Measurements from ENCODE around the gene ZCCHC24.
A peak's percentile ranks its signal among the peaks of the same experiment; 100 is the strongest.

The ZCCHC24 gene

DNA sequence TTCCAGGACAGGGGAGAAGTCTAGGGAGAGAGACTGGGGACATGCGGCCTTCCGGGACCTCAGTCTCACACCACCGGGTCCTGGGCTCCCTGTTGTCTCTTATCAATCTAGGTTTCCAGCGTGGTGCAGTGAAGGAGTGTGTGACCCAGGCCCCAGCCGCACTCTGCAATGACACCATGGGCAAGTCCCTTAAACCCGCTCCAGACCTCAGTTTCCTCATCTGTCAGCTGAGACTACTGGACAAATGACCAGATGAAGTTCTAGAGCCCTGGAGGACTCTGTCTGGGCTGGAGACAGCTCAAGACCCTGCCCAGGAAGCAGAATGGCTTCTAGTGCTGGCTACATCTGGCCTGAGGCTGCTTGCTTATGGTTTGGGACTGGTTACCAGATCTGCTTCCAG, 46.8 kb upstream of the ZCCHC24 start:
- no peaks in the 10 kb centered on the region for H3K9me2 ChIP-seq (replicated peaks; ENCODE audit: control insufficient read depth, low read length)
- no peaks in the 10 kb centered on the region for H3K9me3 ChIP-seq (ENCODE audit: control insufficient read depth, insufficient read depth, low read length)
- H3K4me2 ChIP-seq (ENCODE audit: low read length) = no peak overlapping the region
- TF ChIP-seq, protein P1, sequence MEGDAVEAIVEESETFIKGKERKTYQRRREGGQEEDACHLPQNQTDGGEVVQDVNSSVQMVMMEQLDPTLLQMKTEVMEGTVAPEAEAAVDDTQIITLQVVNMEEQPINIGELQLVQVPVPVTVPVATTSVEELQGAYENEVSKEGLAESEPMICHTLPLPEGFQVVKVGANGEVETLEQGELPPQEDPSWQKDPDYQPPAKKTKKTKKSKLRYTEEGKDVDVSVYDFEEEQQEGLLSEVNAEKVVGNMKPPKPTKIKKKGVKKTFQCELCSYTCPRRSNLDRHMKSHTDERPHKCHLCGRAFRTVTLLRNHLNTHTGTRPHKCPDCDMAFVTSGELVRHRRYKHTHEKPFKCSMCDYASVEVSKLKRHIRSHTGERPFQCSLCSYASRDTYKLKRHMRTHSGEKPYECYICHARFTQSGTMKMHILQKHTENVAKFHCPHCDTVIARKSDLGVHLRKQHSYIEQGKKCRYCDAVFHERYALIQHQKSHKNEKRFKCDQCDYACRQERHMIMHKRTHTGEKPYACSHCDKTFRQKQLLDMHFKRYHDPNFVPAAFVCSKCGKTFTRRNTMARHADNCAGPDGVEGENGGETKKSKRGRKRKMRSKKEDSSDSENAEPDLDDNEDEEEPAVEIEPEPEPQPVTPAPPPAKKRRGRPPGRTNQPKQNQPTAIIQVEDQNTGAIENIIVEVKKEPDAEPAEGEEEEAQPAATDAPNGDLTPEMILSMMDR (IDR thresholded peaks at IDR 0.05; ENCODE audit: low read depth, low read length, poor library complexity, severe bottlenecking) = no peak
- no peak for TF ChIP-seq EZH2phosphoT487 (IDR thresholded peaks at IDR 0.05; ENCODE audit: borderline replicate concordance, low read length)
- no peaks in the 10 kb centered on the region for H3K79me2 ChIP-seq (ENCODE audit: control insufficient read depth, low read length)
- H4K20me1 ChIP-seq (ENCODE audit: control insufficient read depth, insufficient read depth, low read depth, low read length) = no peaks in the 10 kb centered on the region
- no peaks in the 10 kb centered on the region for H3K36me3 ChIP-seq (ENCODE audit: control insufficient read depth, low read length)
- no peaks in the 10 kb centered on the region for H3F3A ChIP-seq (ENCODE audit: control insufficient read depth, insufficient read depth)
- no peak overlapping the region for H3K27ac ChIP-seq (ENCODE audit: low read depth, low read length)
- no peaks in the 10 kb centered on the region for H3K4me1 ChIP-seq (ENCODE audit: control insufficient read depth, low read length)
- no peak overlapping the region for H3K4me3 ChIP-seq (ENCODE audit: low read length)
- H3K27me3 ChIP-seq (ENCODE audit: control insufficient read depth, low read length) = peaks cover 11% of the 10 kb centered on the region; the same call in 1 of the 2 replicates

- no peaks in the 10 kb centered on the region for H3K9me2 ChIP-seq (replicated peaks; ENCODE audit: control insufficient read depth, low read length)
- no peak overlapping the region for H3K4me3 ChIP-seq (ENCODE audit: low read length)
- no peaks in the 10 kb centered on the region for H3K79me2 ChIP-seq (ENCODE audit: control insufficient read depth, low read length)
- no peak for TF ChIP-seq EZH2phosphoT487 (IDR thresholded peaks at IDR 0.05; ENCODE audit: borderline replicate concordance, low read length)
- TF ChIP-seq, protein P1 (IDR thresholded peaks at IDR 0.05; ENCODE audit: low read depth, low read length, poor library complexity, severe bottlenecking) = peak; percentile 28
- H3K4me1 ChIP-seq (ENCODE audit: control insufficient read depth, low read length) = no peaks in the 10 kb centered on the region
- H3K36me3 ChIP-seq (ENCODE audit: control insufficient read depth, low read length) = no peaks in the 10 kb centered on the region
- no peak overlapping the region for H3K4me2 ChIP-seq (ENCODE audit: low read length)
- no peaks in the 10 kb centered on the region for H3F3A ChIP-seq (ENCODE audit: control insufficient read depth, insufficient read depth)
- peaks cover 8% of the 10 kb centered on the region; the same call in 1 of the 2 replicates for H3K27me3 ChIP-seq (ENCODE audit: control insufficient read depth, low read length)
- no peaks in the 10 kb centered on the region for H4K20me1 ChIP-seq (ENCODE audit: control insufficient read depth, insufficient read depth, low read depth, low read length)
- no peaks in the 10 kb centered on the region for H3K9me3 ChIP-seq (ENCODE audit: control insufficient read depth, insufficient read depth, low read length)
- H3K27ac ChIP-seq (ENCODE audit: low read depth, low read length) = no peak overlapping the region
These were observed 45.9 kb upstream of the ZCCHC24 start for GRCh38 chr10:79491143-79491835.

GRCh38 chr10:79490400-79491142, 45.1 kb upstream of the ZCCHC24 start:
- Histone ChIP-seq H3K4me1 (ENCODE audit: control insufficient read depth, low read length) (no peaks in the 10 kb centered on the region), H3F3A (ENCODE audit: control insufficient read depth, insufficient read depth) (no peaks in the 10 kb centered on the region), H3K79me2 (ENCODE audit: control insufficient read depth, low read length) (no peaks in the 10 kb centered on the region), H3K27ac (ENCODE audit: low read depth, low read length) (no peak overlapping the region), H3K27me3 (ENCODE audit: control insufficient read depth, low read length) (peaks cover 8% of the 10 kb centered on the region; the same call in 1 of the 2 replicates), H3K9me2 (replicated peaks; ENCODE audit: control insufficient read depth, low read length) (no peaks in the 10 kb centered on the region), H3K4me2 (ENCODE audit: low read length) (no peak overlapping the region), H3K36me3 (ENCODE audit: control insufficient read depth, low read length) (no peaks in the 10 kb centered on the region), H3K9me3 (ENCODE audit: control insufficient read depth, insufficient read depth, low read length) (no peaks in the 10 kb centered on the region), H4K20me1 (ENCODE audit: control insufficient read depth, insufficient read depth, low read depth, low read length) (no peaks in the 10 kb centered on the region), H3K4me3 (ENCODE audit: low read length) (no peak overlapping the region)
- TF ChIP-seq, protein P1 (IDR thresholded peaks at IDR 0.05; ENCODE audit: low read depth, low read length, poor library complexity, severe bottlenecking) = no peak
- TF ChIP-seq EZH2phosphoT487 (IDR thresholded peaks at IDR 0.05; ENCODE audit: borderline replicate concordance, low read length) = no peak

Data from DOHH2 (cell line).